ENCODE measurements around the gene LRFN2.

DNA sequence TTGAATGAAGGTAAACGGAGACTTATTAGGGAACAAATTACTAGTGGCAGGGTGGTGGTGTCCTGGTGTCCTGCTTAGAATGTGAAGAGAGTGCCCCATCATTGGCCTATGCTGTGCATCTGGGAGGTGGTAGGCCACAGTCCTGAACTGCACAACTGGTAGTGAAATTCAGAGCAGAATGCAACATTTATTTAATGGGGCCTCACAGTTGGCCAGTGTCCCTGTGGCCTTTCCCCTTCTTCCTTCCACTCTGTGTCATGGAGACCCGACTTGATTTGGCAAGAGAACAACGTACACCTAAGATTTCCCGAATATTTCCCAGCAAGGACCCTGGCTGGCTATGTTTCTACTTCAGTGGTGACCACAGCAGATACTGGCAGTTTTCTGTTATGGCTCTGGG lies 206.9 kb downstream of the LRFN2 start:
- TF ChIP-seq, protein P1, sequence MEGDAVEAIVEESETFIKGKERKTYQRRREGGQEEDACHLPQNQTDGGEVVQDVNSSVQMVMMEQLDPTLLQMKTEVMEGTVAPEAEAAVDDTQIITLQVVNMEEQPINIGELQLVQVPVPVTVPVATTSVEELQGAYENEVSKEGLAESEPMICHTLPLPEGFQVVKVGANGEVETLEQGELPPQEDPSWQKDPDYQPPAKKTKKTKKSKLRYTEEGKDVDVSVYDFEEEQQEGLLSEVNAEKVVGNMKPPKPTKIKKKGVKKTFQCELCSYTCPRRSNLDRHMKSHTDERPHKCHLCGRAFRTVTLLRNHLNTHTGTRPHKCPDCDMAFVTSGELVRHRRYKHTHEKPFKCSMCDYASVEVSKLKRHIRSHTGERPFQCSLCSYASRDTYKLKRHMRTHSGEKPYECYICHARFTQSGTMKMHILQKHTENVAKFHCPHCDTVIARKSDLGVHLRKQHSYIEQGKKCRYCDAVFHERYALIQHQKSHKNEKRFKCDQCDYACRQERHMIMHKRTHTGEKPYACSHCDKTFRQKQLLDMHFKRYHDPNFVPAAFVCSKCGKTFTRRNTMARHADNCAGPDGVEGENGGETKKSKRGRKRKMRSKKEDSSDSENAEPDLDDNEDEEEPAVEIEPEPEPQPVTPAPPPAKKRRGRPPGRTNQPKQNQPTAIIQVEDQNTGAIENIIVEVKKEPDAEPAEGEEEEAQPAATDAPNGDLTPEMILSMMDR (IDR thresholded peaks at IDR 0.05; ENCODE audit: low read depth, low read length, poor library complexity, severe bottlenecking), result no peak
- no peak for TF ChIP-seq EZH2phosphoT487 (IDR thresholded peaks at IDR 0.05; ENCODE audit: borderline replicate concordance, low read length)
